ENCODE results near the gene SAP30L. TPM values are rescaled to one million over a fixed set of nuclear protein-coding genes. Genes with fewer than 3 reads are reported as not detected.

SAP30L gene
- total RNA-seq, 1 experiment from 2014 or later, result 32.5 TPM

DNA sequence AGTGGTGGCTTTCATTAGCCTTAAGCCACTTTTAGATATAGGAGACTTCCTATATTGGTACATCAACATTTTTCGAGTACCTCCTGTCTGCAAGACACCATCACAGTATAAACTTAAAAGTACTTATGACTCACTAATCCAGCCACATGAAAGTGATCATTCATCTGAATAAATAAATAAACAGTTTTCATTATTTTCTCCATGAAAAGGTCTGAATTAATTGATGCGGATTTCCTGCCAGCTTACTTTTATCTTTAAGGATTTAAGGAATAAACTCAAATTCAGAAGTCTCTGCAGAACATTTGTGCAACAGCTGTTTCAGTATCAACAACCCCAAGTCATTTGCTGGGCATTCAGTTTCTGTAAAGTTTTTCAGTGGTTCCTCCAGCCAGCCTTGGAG, 4.0 kb downstream of the SAP30L start:
- H3K27me3 Mint-ChIP-seq (ENCODE audit: insufficient read depth, unreplicated experiment), result no peaks in the 10 kb centered on the region
- no peak overlapping the region for H3K4me3 Mint-ChIP-seq (ENCODE audit: unreplicated experiment)
- H3K9me3 Mint-ChIP-seq (ENCODE audit: unreplicated experiment), result no peaks in the 10 kb centered on the region
- intact Hi-C loops (cut with micrococcal nuclease; ENCODE audit: unreplicated experiment), result loop anchor here (5.0 kb wide), 1 partner anchor 162 kb away; no protein-coding TSS in a partner anchor
- DNase-seq, result no peak
- H3K27ac Mint-ChIP-seq (ENCODE audit: unreplicated experiment), result no peak overlapping the region
- H3K36me3 ChIP-seq (ENCODE audit: control insufficient read depth, insufficient read depth, low read length), result peaks cover 2% of the 10 kb centered on the region
- POLR2A ChIA-PET, result no interaction called here
- CTCF ChIA-PET, result no interaction called here
- BruUV-seq (replicated peaks), result no TSS peak
- H3K4me1 ChIP-seq, result no peaks in the 10 kb centered on the region
- no peak overlapping the region for H3K4me3 ChIP-seq (ENCODE audit: low read depth, low read length)
- TF ChIP-seq, protein P1, sequence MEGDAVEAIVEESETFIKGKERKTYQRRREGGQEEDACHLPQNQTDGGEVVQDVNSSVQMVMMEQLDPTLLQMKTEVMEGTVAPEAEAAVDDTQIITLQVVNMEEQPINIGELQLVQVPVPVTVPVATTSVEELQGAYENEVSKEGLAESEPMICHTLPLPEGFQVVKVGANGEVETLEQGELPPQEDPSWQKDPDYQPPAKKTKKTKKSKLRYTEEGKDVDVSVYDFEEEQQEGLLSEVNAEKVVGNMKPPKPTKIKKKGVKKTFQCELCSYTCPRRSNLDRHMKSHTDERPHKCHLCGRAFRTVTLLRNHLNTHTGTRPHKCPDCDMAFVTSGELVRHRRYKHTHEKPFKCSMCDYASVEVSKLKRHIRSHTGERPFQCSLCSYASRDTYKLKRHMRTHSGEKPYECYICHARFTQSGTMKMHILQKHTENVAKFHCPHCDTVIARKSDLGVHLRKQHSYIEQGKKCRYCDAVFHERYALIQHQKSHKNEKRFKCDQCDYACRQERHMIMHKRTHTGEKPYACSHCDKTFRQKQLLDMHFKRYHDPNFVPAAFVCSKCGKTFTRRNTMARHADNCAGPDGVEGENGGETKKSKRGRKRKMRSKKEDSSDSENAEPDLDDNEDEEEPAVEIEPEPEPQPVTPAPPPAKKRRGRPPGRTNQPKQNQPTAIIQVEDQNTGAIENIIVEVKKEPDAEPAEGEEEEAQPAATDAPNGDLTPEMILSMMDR (IDR thresholded peaks at IDR 0.05; ENCODE audit: insufficient read depth in 1 of 2, low read depth in 1 of 2, low read length in 1 of 2, severe bottlenecking in 1 of 2, unreplicated experiment in 1 of 2), result no peak
- H3K27me3 ChIP-seq (replicated peaks; ENCODE audit: control insufficient read depth, insufficient read depth, low read length), result no peaks in the 10 kb centered on the region
- peaks cover 23% of the 10 kb centered on the region for H3K36me3 Mint-ChIP-seq (ENCODE audit: insufficient read depth, unreplicated experiment)
- no peaks in the 10 kb centered on the region for H3K9me3 ChIP-seq
- H3K4me1 Mint-ChIP-seq (ENCODE audit: low read depth, unreplicated experiment), result peaks cover 13% of the 10 kb centered on the region

DNA sequence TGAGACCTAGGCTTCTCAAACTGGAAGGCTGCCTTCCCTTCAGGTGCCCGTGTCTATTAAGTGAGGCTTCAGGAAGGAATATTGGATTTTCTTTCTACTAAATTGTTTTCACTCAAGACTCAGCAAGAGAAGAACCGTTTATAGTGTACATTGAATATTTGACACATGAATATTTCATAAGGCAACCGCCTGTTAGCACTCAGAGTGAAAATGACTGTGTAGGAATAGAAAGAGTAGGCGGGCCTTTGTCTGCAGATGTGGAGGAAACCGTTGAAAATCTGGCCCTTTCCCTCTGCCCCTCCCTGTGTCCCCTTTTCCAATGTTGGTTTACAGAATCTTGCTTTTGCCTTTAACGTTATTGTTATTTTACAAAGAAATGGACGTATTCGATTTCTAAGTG, 6.2 kb downstream of the SAP30L start:
- H3K27ac Mint-ChIP-seq (ENCODE audit: unreplicated experiment), result no peak overlapping the region
- H3K36me3 Mint-ChIP-seq (ENCODE audit: insufficient read depth, unreplicated experiment), result peaks cover 29% of the 10 kb centered on the region
- no peak overlapping the region for H3K4me3 ChIP-seq (ENCODE audit: low read depth, low read length)
- H3K9me3 ChIP-seq, result no peaks in the 10 kb centered on the region
- H3K36me3 ChIP-seq (ENCODE audit: control insufficient read depth, insufficient read depth, low read length), result peaks cover 4% of the 10 kb centered on the region
- no peaks in the 10 kb centered on the region for H3K27me3 ChIP-seq (replicated peaks; ENCODE audit: control insufficient read depth, insufficient read depth, low read length)
- H3K4me3 Mint-ChIP-seq (ENCODE audit: unreplicated experiment), result no peak overlapping the region
- CTCF ChIA-PET, result no interaction called here
- no peaks in the 10 kb centered on the region for H3K27me3 Mint-ChIP-seq (ENCODE audit: insufficient read depth, unreplicated experiment)
- peaks cover 4% of the 10 kb centered on the region for H3K4me1 Mint-ChIP-seq (ENCODE audit: low read depth, unreplicated experiment)
- POLR2A ChIA-PET, result no interaction called here
- H3K4me1 ChIP-seq, result no peaks in the 10 kb centered on the region
- TF ChIP-seq, protein P1 (IDR thresholded peaks at IDR 0.05; ENCODE audit: insufficient read depth in 1 of 2, low read depth in 1 of 2, low read length in 1 of 2, severe bottlenecking in 1 of 2, unreplicated experiment in 1 of 2), result no peak
- BruUV-seq (replicated peaks), result no TSS peak
- DNase-seq, result no peak
- no peaks in the 10 kb centered on the region for H3K9me3 Mint-ChIP-seq (ENCODE audit: unreplicated experiment)
- intact Hi-C loops (cut with micrococcal nuclease; ENCODE audit: unreplicated experiment), result no loop called here

DNA sequence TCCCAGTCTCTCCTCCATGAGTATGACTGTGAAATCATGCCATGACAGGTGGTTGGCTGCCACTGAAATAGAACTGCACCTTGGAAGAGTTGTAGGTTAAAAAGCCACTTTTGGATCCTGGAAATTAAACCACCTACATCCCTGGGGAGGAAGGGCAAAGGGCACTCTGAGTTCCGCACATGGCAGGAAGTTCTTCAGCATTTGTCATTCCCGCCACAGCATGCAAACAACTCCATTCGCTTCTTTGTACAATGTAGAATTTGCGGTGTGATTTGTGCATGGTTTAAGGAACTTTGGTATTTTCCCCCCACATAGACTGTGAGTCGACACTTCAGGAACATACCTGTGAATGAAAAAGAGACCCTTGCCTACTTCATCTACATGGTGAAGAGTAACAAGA, 9.8 kb downstream of the SAP30L start:
- H3K27me3 Mint-ChIP-seq (ENCODE audit: insufficient read depth, unreplicated experiment), result no peaks in the 10 kb centered on the region
- H3K4me1 Mint-ChIP-seq (ENCODE audit: low read depth, unreplicated experiment), result no peaks in the 10 kb centered on the region
- ChIA-PET POLR2A (no interaction called here), CTCF (no interaction called here)
- intact Hi-C loops (cut with micrococcal nuclease; ENCODE audit: unreplicated experiment), result no loop called here
- peaks cover 4% of the 10 kb centered on the region for H3K36me3 ChIP-seq (ENCODE audit: control insufficient read depth, insufficient read depth, low read length)
- H3K9me3 ChIP-seq, result no peaks in the 10 kb centered on the region
- H3K27me3 ChIP-seq (replicated peaks; ENCODE audit: control insufficient read depth, insufficient read depth, low read length), result no peaks in the 10 kb centered on the region
- no peak overlapping the region for H3K27ac Mint-ChIP-seq (ENCODE audit: unreplicated experiment)
- no peaks in the 10 kb centered on the region for H3K9me3 Mint-ChIP-seq (ENCODE audit: unreplicated experiment)
- TF ChIP-seq, protein P1 (IDR thresholded peaks at IDR 0.05; ENCODE audit: insufficient read depth in 1 of 2, low read depth in 1 of 2, low read length in 1 of 2, severe bottlenecking in 1 of 2, unreplicated experiment in 1 of 2), result no peak
- H3K36me3 Mint-ChIP-seq (ENCODE audit: insufficient read depth, unreplicated experiment), result peaks cover 29% of the 10 kb centered on the region
- no peaks in the 10 kb centered on the region for H3K4me1 ChIP-seq
- H3K4me3 Mint-ChIP-seq (ENCODE audit: unreplicated experiment), result no peak overlapping the region
- H3K4me3 ChIP-seq (ENCODE audit: low read depth, low read length), result no peak overlapping the region
- no TSS peak for BruUV-seq (replicated peaks)
- no peak for DNase-seq

All from Caco-2 (cell line).